Breast epithelium (tissue), 4 donors: ENCODE data around the gene NFIC. TPM values are rescaled to one million over a fixed set of nuclear protein-coding genes. Genes with fewer than 3 reads are reported as not detected.
A peak's percentile ranks its signal among the peaks of the same experiment; 100 is the strongest.

ENCODE experiments used
- DNase-seq, 2 donors: peaks; one replicate each; pipeline ENCODE4 v3.0.0-alpha.2; 2019; ENCODE audit warnings: low spot score in 2 of 2
- H3K27ac ChIP-seq, 2 donors: fragments of 200-600 bp; sonication (generic) in 1 of 2; one replicate each; pipeline ENCODE4 v1.5.1; 2016 to 2019; ENCODE audit warnings: mild to moderate bottlenecking in 1 of 2
- H3K27me3 ChIP-seq, 2 donors: fragments of 200-600 bp; sonication (generic) in 1 of 2; one replicate each; pipeline versions ENCODE4 v1.5.1 to v1.6.0; 2017 to 2019; ENCODE audit warnings: control low read depth in 1 of 2, mild to moderate bottlenecking in 1 of 2
- H3K36me3 ChIP-seq: fragments of 200-600 bp; one replicate; pipeline ENCODE4 v1.5.1; 2019
- H3K4me1 ChIP-seq, 2 donors: fragments of 200-600 bp; sonication (generic); one replicate each; pipeline ENCODE4 v1.5.1; 2016 to 2019; ENCODE audit warnings: control low read depth in 1 of 2
- H3K4me3 ChIP-seq, 3 donors: fragments of 200-600 bp; sonication (generic); 1 replicate in 2 of 3; 2 replicates in 1 of 3; pipeline ENCODE4 v1.5.1; 2016 to 2019; ENCODE audit warnings: mild to moderate bottlenecking in 3 of 3, moderate library complexity in 2 of 3
- H3K9me3 ChIP-seq, 2 donors: fragments of 200-600 bp; sonication (generic) in 1 of 2; one replicate each; pipeline ENCODE4 v1.5.1; 2016 to 2019; ENCODE audit warnings: control low read depth in 1 of 2
- POLR2A ChIP-seq: fragments of 450-650 bp; IDR thresholded peaks from one replicate; pipeline ENCODE4 v1.6.1; 2016; ENCODE audit warnings: antibody characterized with exemption, mild to moderate bottlenecking, moderate library complexity
- POLR2AphosphoS5 ChIP-seq, 3 donors: sonication (generic); formaldehyde crosslinking; IDR thresholded peaks; one replicate each; pipeline ENCODE4 v1.6.1; 2017; ENCODE audit warnings: antibody characterized with exemption in 3 of 3
- intact Hi-C: fragments of 100-400 bp; cut with DNase I; formaldehyde crosslinking; loops from one replicate; pipeline ENCODE4 v1.15.1; 2023; ENCODE audit warnings: low total_unique reads
- total RNA-seq, 3 donors: library from RNA; depleted of rRNA; stranded (reverse); fragments of >200 nt; gene quantifications; one replicate each; pipeline ENCODE4 v1.1.0, GENCODE V29; 2016
- TF ChIP-seq, protein P1 (sequence below), 3 donors: fragments of 450-650 bp; IDR thresholded peaks; one replicate each; pipeline ENCODE4 v1.5.1; 2016 to 2017; ENCODE audit warnings: antibody characterized with exemption in 3 of 3, mild to moderate bottlenecking in 3 of 3, moderate library complexity in 3 of 3

NFIC gene
- total RNA-seq, 3 donors from 2014 or later: 48.9 to 97.8 (median 73.1) TPM

DNA sequence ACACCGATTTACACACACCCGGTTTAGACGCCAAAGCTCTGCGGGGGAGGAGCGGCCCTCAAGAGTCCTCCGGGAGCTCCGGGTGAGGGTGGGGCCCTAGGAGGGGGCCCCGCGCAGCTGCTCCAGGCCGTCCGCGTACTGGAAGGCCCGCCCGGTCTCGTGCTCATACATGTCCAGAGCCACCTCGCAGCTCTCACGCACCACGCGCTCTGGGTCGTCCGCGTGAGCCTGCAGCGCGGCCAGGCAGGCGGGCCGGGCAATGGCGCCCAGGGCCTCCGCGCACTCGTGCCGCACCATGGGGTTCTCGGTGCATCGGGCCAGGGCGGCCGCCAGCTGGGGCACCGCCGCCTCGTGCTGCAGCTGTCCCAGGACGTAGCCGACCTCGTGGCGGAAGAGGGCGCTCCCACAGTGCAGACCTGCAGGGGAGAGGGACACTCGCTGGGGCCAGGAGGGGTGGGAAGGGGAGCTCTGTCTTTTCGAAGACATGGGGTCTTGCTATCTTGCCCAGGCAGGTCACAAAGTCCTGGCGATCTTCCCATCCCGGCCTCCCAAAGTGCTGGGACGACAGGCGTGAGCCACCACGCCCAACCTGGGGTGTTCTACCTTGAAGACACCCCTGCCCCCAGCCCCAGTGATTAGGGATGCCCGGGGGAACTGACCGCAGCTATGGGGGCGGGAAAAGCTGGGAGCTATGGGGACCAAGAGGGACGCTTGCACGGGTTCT is 125.2 kb downstream of the NFIC start:
- no peak for DNase-seq
- TF ChIP-seq, protein P1, sequence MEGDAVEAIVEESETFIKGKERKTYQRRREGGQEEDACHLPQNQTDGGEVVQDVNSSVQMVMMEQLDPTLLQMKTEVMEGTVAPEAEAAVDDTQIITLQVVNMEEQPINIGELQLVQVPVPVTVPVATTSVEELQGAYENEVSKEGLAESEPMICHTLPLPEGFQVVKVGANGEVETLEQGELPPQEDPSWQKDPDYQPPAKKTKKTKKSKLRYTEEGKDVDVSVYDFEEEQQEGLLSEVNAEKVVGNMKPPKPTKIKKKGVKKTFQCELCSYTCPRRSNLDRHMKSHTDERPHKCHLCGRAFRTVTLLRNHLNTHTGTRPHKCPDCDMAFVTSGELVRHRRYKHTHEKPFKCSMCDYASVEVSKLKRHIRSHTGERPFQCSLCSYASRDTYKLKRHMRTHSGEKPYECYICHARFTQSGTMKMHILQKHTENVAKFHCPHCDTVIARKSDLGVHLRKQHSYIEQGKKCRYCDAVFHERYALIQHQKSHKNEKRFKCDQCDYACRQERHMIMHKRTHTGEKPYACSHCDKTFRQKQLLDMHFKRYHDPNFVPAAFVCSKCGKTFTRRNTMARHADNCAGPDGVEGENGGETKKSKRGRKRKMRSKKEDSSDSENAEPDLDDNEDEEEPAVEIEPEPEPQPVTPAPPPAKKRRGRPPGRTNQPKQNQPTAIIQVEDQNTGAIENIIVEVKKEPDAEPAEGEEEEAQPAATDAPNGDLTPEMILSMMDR (IDR thresholded peaks at IDR 0.05): no peak
- intact Hi-C loops: no loop called here
- Histone ChIP-seq H3K4me3 (no peak overlapping the region), H3K4me1 (no peaks in the 10 kb centered on the region), H3K36me3 (no peaks in the 10 kb centered on the region), H3K27me3 (no peaks in the 10 kb centered on the region), H3K27ac (no peak overlapping the region), H3K9me3 (no peaks in the 10 kb centered on the region)

DNA sequence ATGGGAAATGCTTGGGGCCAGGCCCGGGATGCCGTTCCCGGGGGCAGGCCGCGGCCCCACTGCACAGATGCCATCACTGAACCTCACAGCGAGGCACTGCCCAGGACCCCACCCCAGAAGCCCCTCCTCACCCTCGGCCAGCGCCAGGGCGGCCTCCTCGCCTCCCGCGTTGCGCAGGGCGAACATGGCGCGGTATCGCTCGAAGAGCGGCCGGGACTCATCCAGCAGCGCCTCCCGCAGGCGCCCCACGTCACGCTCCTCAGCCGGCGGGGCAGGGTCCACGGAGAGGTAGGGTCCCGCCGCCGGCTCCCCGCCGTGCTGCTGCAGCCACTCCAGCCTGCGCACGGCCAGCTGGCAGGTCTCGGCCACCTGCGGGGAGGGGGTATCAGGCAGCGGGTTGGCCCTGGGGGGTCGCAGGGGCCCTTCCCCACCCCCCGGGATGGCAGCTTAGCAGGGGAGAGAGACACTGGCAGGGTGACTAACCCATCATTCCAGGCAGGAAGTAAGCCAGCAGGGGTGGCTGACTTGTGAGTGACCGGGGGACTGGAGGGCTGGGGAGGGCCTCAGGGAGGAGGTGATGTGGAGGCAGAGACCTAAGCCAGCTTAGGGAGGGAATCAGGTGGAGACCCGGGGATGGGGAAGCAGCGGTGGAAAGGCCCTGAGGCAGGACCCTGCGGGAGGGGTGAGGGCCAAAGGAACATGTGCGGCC is 125.9 kb downstream of the NFIC start:
- no peaks in the 10 kb centered on the region for H3K9me3 ChIP-seq
- TF ChIP-seq POLR2A: no peak
- no peak for TF ChIP-seq POLR2AphosphoS5 (IDR thresholded peaks at IDR 0.05)
- TF ChIP-seq, protein P1 (IDR thresholded peaks at IDR 0.05): no peak
- intact Hi-C loops: no loop called here
- no peak overlapping the region for H3K27ac ChIP-seq
- H3K36me3 ChIP-seq: no peaks in the 10 kb centered on the region
- H3K4me3 ChIP-seq: no peak overlapping the region
- no peak for DNase-seq
- H3K4me1 ChIP-seq: no peaks in the 10 kb centered on the region
- H3K27me3 ChIP-seq: no peaks in the 10 kb centered on the region

DNA sequence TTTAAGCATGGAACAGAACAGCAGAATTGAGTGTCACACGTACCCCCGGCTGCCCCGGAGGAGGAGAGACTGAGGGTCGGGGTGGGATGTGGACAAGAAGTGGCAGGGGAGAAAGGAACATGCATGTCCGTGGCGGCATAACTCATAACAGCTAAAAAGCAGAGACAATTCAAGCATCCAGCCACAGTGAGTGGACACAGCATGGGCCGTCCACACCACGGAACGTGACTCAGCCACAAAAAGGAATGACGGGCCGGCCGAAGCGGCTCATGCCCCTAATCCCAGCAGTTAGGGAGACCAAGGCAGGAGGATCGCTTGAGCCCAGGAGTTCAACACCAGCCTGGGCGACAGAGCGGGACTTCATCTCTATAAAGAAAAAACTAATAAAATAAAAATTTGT is 126.5 kb downstream of the NFIC start:
- H3K4me3 ChIP-seq: no peak overlapping the region
- no peak for TF ChIP-seq POLR2AphosphoS5 (IDR thresholded peaks at IDR 0.05)
- TF ChIP-seq, protein P1 (IDR thresholded peaks at IDR 0.05): no peak
- TF ChIP-seq POLR2A: no peak
- intact Hi-C loops: no loop called here
- no peaks in the 10 kb centered on the region for H3K27me3 ChIP-seq
- no peak for DNase-seq
- no peaks in the 10 kb centered on the region for H3K4me1 ChIP-seq
- no peak overlapping the region for H3K27ac ChIP-seq
- H3K36me3 ChIP-seq: no peaks in the 10 kb centered on the region
- no peaks in the 10 kb centered on the region for H3K9me3 ChIP-seq

DNA sequence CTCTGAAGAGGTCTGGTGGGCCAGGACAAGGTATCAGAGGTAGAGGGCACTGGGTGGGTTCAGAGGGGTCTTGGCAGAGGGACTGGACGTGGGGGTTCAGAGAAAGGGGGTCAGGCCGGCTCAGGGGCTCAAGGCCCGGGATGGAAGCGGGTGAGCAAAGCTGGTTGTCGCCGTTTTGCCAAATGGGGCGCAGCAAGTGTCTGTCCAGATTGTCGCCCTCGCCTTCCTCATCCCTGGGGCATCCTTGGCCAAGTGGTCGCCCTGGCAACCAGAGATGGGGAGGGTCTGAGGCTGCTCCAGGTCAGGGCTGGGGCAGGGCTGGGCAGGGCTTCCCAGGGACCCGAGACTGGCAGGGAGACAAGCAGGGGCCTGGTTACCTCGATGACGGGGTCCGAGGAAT is 127.3 kb downstream of the NFIC start:
- intact Hi-C loops: no loop called here
- no peak overlapping the region for H3K4me3 ChIP-seq
- H3K27ac ChIP-seq: no peak overlapping the region
- TF ChIP-seq POLR2AphosphoS5 (IDR thresholded peaks at IDR 0.05): no peak
- H3K9me3 ChIP-seq: no peaks in the 10 kb centered on the region
- H3K27me3 ChIP-seq: no peaks in the 10 kb centered on the region
- no peak for DNase-seq
- no peaks in the 10 kb centered on the region for H3K4me1 ChIP-seq
- H3K36me3 ChIP-seq: no peaks in the 10 kb centered on the region

DNA sequence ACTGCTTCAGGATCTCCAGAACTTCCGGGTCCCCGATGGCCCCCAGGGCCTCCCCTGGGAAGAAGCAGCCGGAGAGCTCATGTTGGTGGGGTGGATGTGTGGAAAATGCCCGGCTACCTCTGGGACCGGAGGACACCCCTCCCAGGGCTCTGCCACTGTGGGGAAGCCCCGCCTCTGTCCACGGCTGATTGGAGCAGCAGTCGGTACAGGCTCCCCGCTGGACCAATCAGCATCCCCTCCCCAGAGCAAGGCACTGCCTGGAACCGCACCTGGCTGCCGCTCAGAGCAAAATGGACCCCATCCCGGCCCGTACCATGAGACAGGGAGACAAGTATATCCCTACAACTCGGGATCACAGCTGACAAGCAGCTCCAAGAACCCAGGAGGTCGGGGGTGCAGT is 127.7 kb downstream of the NFIC start:
- Histone ChIP-seq H3K4me1 (no peaks in the 10 kb centered on the region), H3K27ac (peak overlapping the region in 1 of 2 donors; percentile 13), H3K27me3 (no peaks in the 10 kb centered on the region), H3K36me3 (no peaks in the 10 kb centered on the region), H3K4me3 (no peak overlapping the region), H3K9me3 (no peaks in the 10 kb centered on the region)
- TF ChIP-seq POLR2AphosphoS5 (IDR thresholded peaks at IDR 0.05): no peak
- TF ChIP-seq, protein P1 (IDR thresholded peaks at IDR 0.05): no peak
- TF ChIP-seq POLR2A: no peak
- intact Hi-C loops: no loop called here
- no peak for DNase-seq
